Gastrocnemius medialis (tissue), 4 donors: ENCODE data around the gene REEP1.

Experiments used
- POLR2A ChIP-seq, 2 donors: fragments of 450-650 bp; IDR thresholded peaks; one replicate each; pipeline ENCODE4 v1.6.1; 2017; ENCODE audit warnings: antibody characterized with exemption in 2 of 2, mild to moderate bottlenecking in 2 of 2, moderate library complexity in 2 of 2
- TF ChIP-seq, protein P1 (sequence below), 5 experiments: fragments of 450-650 bp in 3 of 5; fragments of 200-600 bp in 2 of 5; sonication (generic) in 2 of 5; IDR thresholded peaks in 4 of 5; conservative IDR thresholded peaks in 1 of 5; 1 replicate in 4 of 5; 2 replicates in 1 of 5; pipeline ENCODE4 v1.5.1; 2016 to 2019; ENCODE audit warnings: antibody characterized with exemption in 5 of 5, mild to moderate bottlenecking in 3 of 5, moderate library complexity in 3 of 5

DNA sequence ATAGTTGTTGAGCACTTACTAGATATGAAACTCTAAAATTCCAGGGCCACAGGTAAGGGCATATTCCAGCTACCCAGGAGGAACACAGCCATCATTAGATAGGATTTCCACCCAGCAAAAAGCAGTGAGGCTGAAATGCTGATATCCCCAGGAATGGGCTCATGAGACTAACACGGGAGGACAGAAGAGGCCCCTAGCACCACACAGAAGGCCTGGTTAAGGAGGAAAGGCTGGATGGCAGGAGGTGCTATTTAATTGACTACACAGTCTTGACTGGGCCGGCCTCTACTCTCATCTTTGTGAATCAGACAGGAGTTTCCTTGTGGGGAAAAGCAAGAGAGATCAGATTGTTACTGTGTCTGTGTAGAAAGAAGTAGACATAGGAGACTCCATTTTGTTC is 76.4 kb downstream of the REEP1 start:
- TF ChIP-seq, protein P1, sequence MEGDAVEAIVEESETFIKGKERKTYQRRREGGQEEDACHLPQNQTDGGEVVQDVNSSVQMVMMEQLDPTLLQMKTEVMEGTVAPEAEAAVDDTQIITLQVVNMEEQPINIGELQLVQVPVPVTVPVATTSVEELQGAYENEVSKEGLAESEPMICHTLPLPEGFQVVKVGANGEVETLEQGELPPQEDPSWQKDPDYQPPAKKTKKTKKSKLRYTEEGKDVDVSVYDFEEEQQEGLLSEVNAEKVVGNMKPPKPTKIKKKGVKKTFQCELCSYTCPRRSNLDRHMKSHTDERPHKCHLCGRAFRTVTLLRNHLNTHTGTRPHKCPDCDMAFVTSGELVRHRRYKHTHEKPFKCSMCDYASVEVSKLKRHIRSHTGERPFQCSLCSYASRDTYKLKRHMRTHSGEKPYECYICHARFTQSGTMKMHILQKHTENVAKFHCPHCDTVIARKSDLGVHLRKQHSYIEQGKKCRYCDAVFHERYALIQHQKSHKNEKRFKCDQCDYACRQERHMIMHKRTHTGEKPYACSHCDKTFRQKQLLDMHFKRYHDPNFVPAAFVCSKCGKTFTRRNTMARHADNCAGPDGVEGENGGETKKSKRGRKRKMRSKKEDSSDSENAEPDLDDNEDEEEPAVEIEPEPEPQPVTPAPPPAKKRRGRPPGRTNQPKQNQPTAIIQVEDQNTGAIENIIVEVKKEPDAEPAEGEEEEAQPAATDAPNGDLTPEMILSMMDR (IDR thresholded peaks at IDR 0.05 in 4 of 5, conservative IDR thresholded peaks at IDR 0.05 in 1 of 5), result no peak
- no peak for TF ChIP-seq POLR2A (IDR thresholded peaks at IDR 0.05)
